Measurements from ENCODE around the gene LIN7A. TPM values are rescaled to one million over a fixed set of nuclear protein-coding genes. Genes with fewer than 3 reads are reported as not detected.
"Not testable (repeated sequence)": the region's sequence is repeated elsewhere in the genome, so short reads cannot be mapped to it uniquely, and the experiment has no call there.

The LIN7A gene
- total RNA-seq, 2 experiments from 2014 or later, result not detected

GRCh38 chr12:80791863-80792262, 145.9 kb downstream of the LIN7A start:
- H3K4me3 Mint-ChIP-seq, result no peak overlapping the region
- no peaks in the 10 kb centered on the region for H3K4me1 Mint-ChIP-seq (ENCODE audit: low read depth)
- Histone ChIP-seq H3K4me1 (ENCODE audit: insufficient read depth, low read length) (no peaks in the 10 kb centered on the region), H3K27ac (ENCODE audit: low read depth in 1 of 2, low read length in 2 of 2) (no peak overlapping the region), H3K4me3 (ENCODE audit: low read length) (no peak overlapping the region), H3K27me3 (ENCODE audit: control insufficient read depth in 1 of 2, insufficient read depth in 2 of 2, low read length in 2 of 2) (no peaks in the 10 kb centered on the region), H3K36me3 (ENCODE audit: insufficient read depth, low read length) (no peaks in the 10 kb centered on the region), H3K9me3 (ENCODE audit: control insufficient read depth in 1 of 2, insufficient read depth in 1 of 2, low read length in 2 of 2) (no peaks in the 10 kb centered on the region)
- H3K36me3 Mint-ChIP-seq (ENCODE audit: low read depth), result no peaks in the 10 kb centered on the region
- no peaks in the 10 kb centered on the region for H3K27me3 Mint-ChIP-seq
- no peak for TF ChIP-seq CTCF (IDR thresholded peaks at IDR 0.05)
- POLR2A ChIA-PET, result no interaction called here
- CTCF ChIA-PET, result no interaction called here
- DNase-seq (no peak), ATAC-seq (ENCODE audit: poor library complexity) (no peak)
- H3K27ac Mint-ChIP-seq, result no peak overlapping the region
- intact Hi-C loops (cut with DNase I, micrococcal nuclease), result no loop called here
- H3K9me3 Mint-ChIP-seq, result peaks cover 3% of the 10 kb centered on the region

DNA sequence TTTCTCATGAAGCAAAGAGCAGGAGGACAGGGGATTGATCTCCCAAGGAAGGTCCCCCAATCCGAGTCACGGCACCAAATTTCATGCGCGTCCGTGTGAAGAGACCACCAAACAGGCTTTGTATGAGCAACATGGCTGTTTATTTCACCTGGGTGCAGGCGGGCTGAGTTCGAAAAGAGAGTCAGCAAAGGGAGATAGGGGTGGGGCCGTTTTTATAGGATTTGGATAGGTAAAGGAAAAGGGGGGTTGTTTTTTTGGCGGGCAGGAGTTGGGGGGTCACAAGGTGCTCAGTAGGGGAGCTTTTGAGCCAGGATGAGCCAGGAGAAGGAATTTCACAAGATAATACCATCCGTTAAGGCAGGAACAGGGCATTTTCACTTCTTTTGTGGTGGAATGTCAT, 149.3 kb downstream of the LIN7A start:
- H3K27ac ChIP-seq (ENCODE audit: low read depth in 1 of 2, low read length in 2 of 2); H3K27me3 Mint-ChIP-seq; CTCF ChIA-PET; H3K9me3 ChIP-seq (ENCODE audit: control insufficient read depth in 1 of 2, insufficient read depth in 1 of 2, low read length in 2 of 2); H3K4me1 Mint-ChIP-seq (ENCODE audit: low read depth); H3K27ac Mint-ChIP-seq; intact Hi-C loops (cut with DNase I, micrococcal nuclease); H3K36me3 Mint-ChIP-seq (ENCODE audit: low read depth); H3K4me1 ChIP-seq (ENCODE audit: insufficient read depth, low read length); H3K27me3 ChIP-seq (ENCODE audit: control insufficient read depth in 1 of 2, insufficient read depth in 2 of 2, low read length in 2 of 2); H3K36me3 ChIP-seq (ENCODE audit: insufficient read depth, low read length); H3K9me3 Mint-ChIP-seq; POLR2A ChIA-PET; ATAC-seq (ENCODE audit: poor library complexity); H3K4me3 ChIP-seq (ENCODE audit: low read length); DNase-seq; H3K4me3 Mint-ChIP-seq: not testable (repeated sequence)

DNA sequence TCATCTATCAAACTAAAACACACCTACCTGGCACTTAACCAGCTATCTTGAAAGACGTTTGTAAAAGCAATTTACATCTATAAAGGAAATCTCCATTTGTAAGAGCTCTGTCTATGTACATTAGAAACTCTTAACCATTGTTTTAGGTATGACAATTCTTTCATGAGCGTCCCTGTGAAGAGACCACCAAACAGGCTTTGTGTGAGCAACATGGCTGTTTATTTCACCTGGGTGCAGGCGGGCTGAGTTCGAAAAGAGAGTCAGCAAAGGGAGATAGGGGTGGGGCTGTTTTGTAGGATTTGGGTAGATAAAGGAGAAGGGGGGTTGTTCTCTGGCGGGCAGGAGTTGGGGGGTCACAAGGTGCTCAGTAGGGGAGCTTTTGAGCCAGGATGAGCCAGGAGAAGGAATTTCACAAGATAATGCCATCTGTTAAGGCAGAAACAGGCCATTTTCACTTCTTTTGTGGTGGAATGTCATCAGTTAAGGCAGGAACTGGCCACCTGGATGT, 154.7 kb downstream of the LIN7A start:
- H3K9me3 ChIP-seq (ENCODE audit: control insufficient read depth in 1 of 2, insufficient read depth in 1 of 2, low read length in 2 of 2); H3K4me3 Mint-ChIP-seq; H3K27me3 Mint-ChIP-seq; H3K27me3 ChIP-seq (ENCODE audit: control insufficient read depth in 1 of 2, insufficient read depth in 2 of 2, low read length in 2 of 2); H3K36me3 ChIP-seq (ENCODE audit: insufficient read depth, low read length); DNase-seq; H3K27ac Mint-ChIP-seq; CTCF ChIA-PET; H3K4me3 ChIP-seq (ENCODE audit: low read length); H3K27ac ChIP-seq (ENCODE audit: low read depth in 1 of 2, low read length in 2 of 2); H3K9me3 Mint-ChIP-seq; H3K36me3 Mint-ChIP-seq (ENCODE audit: low read depth); H3K4me1 ChIP-seq (ENCODE audit: insufficient read depth, low read length); POLR2A ChIA-PET; intact Hi-C loops (cut with DNase I, micrococcal nuclease); ATAC-seq (ENCODE audit: poor library complexity); H3K4me1 Mint-ChIP-seq (ENCODE audit: low read depth): not testable (repeated sequence)

DNA sequence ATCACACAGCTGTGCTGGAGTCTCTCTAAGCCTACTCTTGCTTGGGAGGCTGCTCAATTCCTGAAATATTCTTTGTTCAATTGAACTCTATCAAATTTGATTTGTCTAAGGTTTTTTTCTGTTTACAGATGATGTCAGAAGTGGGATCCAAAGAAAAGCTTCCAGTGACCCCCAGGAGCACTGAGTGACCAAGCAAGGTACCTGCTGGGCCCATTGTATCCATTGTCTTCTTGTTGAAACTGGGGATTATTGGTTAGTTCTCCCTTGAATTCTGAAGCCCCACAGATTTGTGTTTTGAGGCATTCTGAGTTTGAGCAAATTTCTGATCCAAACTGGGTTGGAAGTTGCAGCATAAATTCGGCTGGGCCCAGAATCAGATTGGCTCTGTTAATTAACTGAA, 156.4 kb downstream of the LIN7A start:
- no peak overlapping the region for H3K4me3 ChIP-seq (ENCODE audit: low read length)
- H3K27me3 Mint-ChIP-seq, result no peaks in the 10 kb centered on the region
- no peak for TF ChIP-seq CTCF (IDR thresholded peaks at IDR 0.05)
- no peak for DNase-seq
- no peaks in the 10 kb centered on the region for H3K4me1 Mint-ChIP-seq (ENCODE audit: low read depth)
- ChIA-PET CTCF (no interaction called here), POLR2A (no interaction called here)
- H3K27ac Mint-ChIP-seq, result no peak overlapping the region
- no peak overlapping the region for H3K27ac ChIP-seq (ENCODE audit: low read depth in 1 of 2, low read length in 2 of 2)
- H3K9me3 ChIP-seq (ENCODE audit: control insufficient read depth in 1 of 2, insufficient read depth in 1 of 2, low read length in 2 of 2), result no peaks in the 10 kb centered on the region
- no peak for ATAC-seq (ENCODE audit: poor library complexity)
- H3K36me3 ChIP-seq (ENCODE audit: insufficient read depth, low read length), result no peaks in the 10 kb centered on the region
- H3K9me3 Mint-ChIP-seq, result peaks cover 2% of the 10 kb centered on the region
- H3K27me3 ChIP-seq (ENCODE audit: control insufficient read depth in 1 of 2, insufficient read depth in 2 of 2, low read length in 2 of 2), result no peaks in the 10 kb centered on the region
- H3K4me3 Mint-ChIP-seq, result no peak overlapping the region
- no peaks in the 10 kb centered on the region for H3K36me3 Mint-ChIP-seq (ENCODE audit: low read depth)
- H3K4me1 ChIP-seq (ENCODE audit: insufficient read depth, low read length), result no peaks in the 10 kb centered on the region
- intact Hi-C loops (cut with DNase I, micrococcal nuclease), result no loop called here

Measured in CD4-positive, alpha-beta T cell (primary cell).